K562 (cell line): ENCODE data around the gene PCBP3. TPM values are rescaled to one million over a fixed set of nuclear protein-coding genes. Genes with fewer than 3 reads are reported as not detected.

Experiments
- ATAC-seq: fragments of 200-7000 bp; cut with Tn5 transposase; 3 replicates; pipeline ENCODE4 v1.9.1; 2020; ENCODE audit warnings: moderate library complexity
- BruUV-seq: library from RNA; stranded (reverse); fragments of 400-500 nt; replicated peaks from 2 replicates; lab custom pipeline; 2021; lab: Mats Ljungman, UMichigan
- CTCF ChIA-PET: fragments of 300-600 bp; formaldehyde crosslinking; extraction: SDS; loops from one replicate; lab custom pipeline; 2021; ENCODE audit warnings: low intra/inter-chr PET ratio; lab: Yijun Ruan, JAX
- POLR2A ChIA-PET: fragments of 300-600, 350-650 bp; sonication (Branson Sonifier 250); formaldehyde crosslinking; extraction: SDS; loops from one replicate; lab custom pipeline; 2021; ENCODE audit warnings: antibody characterized with exemption, inconsistent platforms; lab: Yijun Ruan, JAX
- DNase-seq, 4 experiments: peaks; one replicate each; pipeline versions ENCODE4 v3.0.0 to v3.0.0-alpha.2; 2011 to 2018; ENCODE audit warnings: low spot score in 3 of 4, mixed read lengths in 3 of 4; ENCODE audit errors: extremely low read depth in 1 of 4
- FAIRE-seq: peaks from 2 replicates; lab custom pipeline; 2011; peaks lifted over from hg19 to GRCh38; lab: Jason Lieb, UNC
- H2AFZ ChIP-seq: 2 replicates; pipeline ENCODE4 v1.6.0; 2011; ENCODE audit warnings: low read depth, low read length, control low read depth, inconsistent platforms
- H3K27ac ChIP-seq: fragments of 200-600 bp; 3 replicates; pipeline ENCODE4 v1.8.0; 2011; ENCODE audit warnings: low read depth, mild to moderate bottlenecking, control low read depth, inconsistent platforms, low read length, moderate library complexity, mixed read lengths; ENCODE audit errors: extremely low read depth
- H3K27me3 ChIP-seq, 2 experiments: fragments of 300-600 bp in 1 of 2; 2 replicates in 1 of 2; 3 replicates in 1 of 2; pipeline versions ENCODE4 v1.6.0 to v1.8.0; 2011; ENCODE audit warnings: inconsistent platforms in 2 of 2, low read length in 2 of 2, mild to moderate bottlenecking in 1 of 2, mixed read lengths in 1 of 2, moderate library complexity in 1 of 2; ENCODE audit not compliant: control insufficient read depth in 2 of 2, insufficient read depth in 2 of 2
- H3K36me3 ChIP-seq: fragments of 300-600 bp; 3 replicates; pipeline ENCODE4 v1.8.0; 2011; ENCODE audit warnings: mild to moderate bottlenecking, low read length, inconsistent platforms; ENCODE audit not compliant: control insufficient read depth, insufficient read depth
- H3K4me1 ChIP-seq, 2 experiments: fragments of 200-600 bp in 1 of 2; replicated peaks in 1 of 2; 2 replicates in 1 of 2; 3 replicates in 1 of 2; pipeline versions ENCODE4 v1.5.1 to v1.8.0; 2011; ENCODE audit warnings: inconsistent platforms in 2 of 2, low read length in 2 of 2, mild to moderate bottlenecking in 1 of 2, mixed read lengths in 1 of 2, moderate library complexity in 1 of 2; ENCODE audit not compliant: control insufficient read depth in 2 of 2, insufficient read depth in 2 of 2
- H3K4me2 ChIP-seq: 2 replicates; pipeline ENCODE4 v1.6.1; 2011; ENCODE audit warnings: low read length, control low read depth, inconsistent platforms, mixed read lengths; ENCODE audit not compliant: insufficient read depth
- H3K4me3 ChIP-seq: fragments of 200-600 bp; sonication (generic), shearing (Covaris generic); 2 replicates; pipeline ENCODE4 v1.5.1; 2016; ENCODE audit warnings: control low read depth, inconsistent platforms
- H3K79me2 ChIP-seq: fragments of 200-600 bp; 3 replicates; pipeline ENCODE4 v1.8.0; 2011; ENCODE audit warnings: low read length, inconsistent platforms; ENCODE audit not compliant: control insufficient read depth, insufficient read depth
- H3K9ac ChIP-seq, 2 experiments: 2 replicates each; pipeline versions ENCODE4 v1.6.0 to v1.6.1; 2011; ENCODE audit warnings: low read depth in 2 of 2, low read length in 2 of 2, control low read depth in 1 of 2, inconsistent platforms in 1 of 2, mild to moderate bottlenecking in 1 of 2, mixed read lengths in 1 of 2; ENCODE audit not compliant: insufficient read depth in 1 of 2
- H3K9me1 ChIP-seq: one replicate; pipeline ENCODE4 v1.6.0; 2011; ENCODE audit warnings: inconsistent platforms, mild to moderate bottlenecking, low read length, moderate library complexity; ENCODE audit not compliant: control insufficient read depth, insufficient read depth
- H3K9me3 ChIP-seq: replicated peaks from 2 replicates; pipeline ENCODE4 v1.5.1; 2011; ENCODE audit warnings: low read depth, low read length, inconsistent platforms; ENCODE audit not compliant: control insufficient read depth, insufficient read depth
- H4K20me1 ChIP-seq: replicated peaks from 2 replicates; pipeline ENCODE4 v1.6.1; 2011; ENCODE audit warnings: low read length, inconsistent platforms, mixed read lengths; ENCODE audit not compliant: control insufficient read depth, insufficient read depth
- BDP1 ChIP-seq: IDR thresholded peaks from 3 replicates; pipeline ENCODE4 v1.6.1; 2011; ENCODE audit not compliant: insufficient read length, insufficient read depth
- CEBPG ChIP-seq, 3 experiments: fragments of 200-800 bp in 1 of 3; sonication (Bioruptor generic) in 1 of 3; sonication (generic) in 1 of 3; formaldehyde crosslinking in 1 of 3; IDR thresholded peaks in 2 of 3; conservative IDR thresholded peaks in 1 of 3; 2 replicates each; pipeline versions ENCODE4 v1.6.1 to v1.8.0; 2016 to 2022; ENCODE audit warnings: missing compliant biosample characterization in 2 of 3, missing genetic modification characterization in 2 of 3, mild to moderate bottlenecking in 1 of 3, missing genetic modification reagents in 1 of 3
- CHD1 ChIP-seq: fragments of 200-600 bp; sonication (generic); IDR thresholded peaks from one replicate; pipeline ENCODE4 v1.6.1; 2012; ENCODE audit warnings: mild to moderate bottlenecking, moderate library complexity, low read length, inconsistent platforms
- GMEB1 ChIP-seq: fragments of 250-450 bp; sonication (Bioruptor Pico); IDR thresholded peaks from 2 replicates; pipeline ENCODE4 v1.4.0; 2020; ENCODE audit warnings: mild to moderate bottlenecking
- HDAC1 ChIP-seq, 2 experiments: fragments of 450-650 bp; IDR thresholded peaks; 2 replicates each; pipeline ENCODE4 v1.6.1; 2016 to 2017; ENCODE audit warnings: inconsistent platforms in 1 of 2, mild to moderate bottlenecking in 1 of 2, moderate library complexity in 1 of 2
- REST ChIP-seq, 2 experiments: fragments of 450-650 bp; formaldehyde crosslinking in 1 of 2; IDR thresholded peaks; 2 replicates each; pipeline versions ENCODE4 v1.4.0 to v1.6.1; 2014 to 2020; ENCODE audit warnings: mild to moderate bottlenecking in 2 of 2, borderline replicate concordance in 1 of 2, low read depth in 1 of 2
- SMAD3 ChIP-seq: fragments of 450-650 bp; formaldehyde crosslinking; conservative IDR thresholded peaks from 2 replicates; pipeline ENCODE4 v1.4.0; 2020; ENCODE audit warnings: mild to moderate bottlenecking
- SMARCA5 ChIP-seq: fragments of 450-650 bp; IDR thresholded peaks from 2 replicates; pipeline ENCODE4 v1.6.1; 2016
- SP1 ChIP-seq: sonication (generic); formaldehyde crosslinking; IDR thresholded peaks from 2 replicates; pipeline ENCODE4 v1.8.1; 2022; ENCODE audit warnings: mild to moderate bottlenecking, missing genetic modification reagents
- TEAD2 ChIP-seq: fragments of 450-650 bp; IDR thresholded peaks from 2 replicates; pipeline ENCODE4 v1.6.1; 2016; ENCODE audit warnings: missing genetic modification characterization, control low read depth, missing compliant biosample characterization
- ZNF133 ChIP-seq: fragments of 250-450 bp; sonication (Bioruptor Pico); IDR thresholded peaks from 2 replicates; pipeline ENCODE4 v1.4.0; 2020; ENCODE audit warnings: mild to moderate bottlenecking
- ZNF445 ChIP-seq: fragments of 250-450 bp; sonication (Bioruptor Pico); IDR thresholded peaks from 2 replicates; pipeline ENCODE4 v1.4.0; 2020; ENCODE audit warnings: low read depth, mild to moderate bottlenecking, moderate library complexity
- WGBS: fragments of 100-300 bp; shearing (Covaris generic); methylation state at CpG from one replicate; pipeline ENCODE4 v1.1.6; 2016; ENCODE audit warnings: low coverage, mixed read lengths; ENCODE audit not compliant: insufficient coverage; ENCODE audit errors: missing lambda C conversion rate; 5-methylcytosine and 5-hydroxymethylcytosine counted together
- in situ Hi-C: fragments of 300-500 bp; cut with MboI; formaldehyde crosslinking; loops from 4 replicates; pipeline ENCODE4 v1.15.0; 2018; ENCODE audit warnings: inconsistent platforms, mixed read lengths
- intact Hi-C: fragments of 100-400 bp; cut with micrococcal nuclease; formaldehyde crosslinking; loops from 2 replicates; pipeline ENCODE4 v1.14.2; 2022
- polyA plus RNA-seq, 8 experiments: library from polyadenylated mRNA; depleted of rRNA in 4 of 8; stranded (reverse) in 5 of 8; unstranded in 3 of 8; fragments of >200 nt; fragmentation: Nextera tagmentation in 2 of 8; fragmentation: Illumina TruSeq in 1 of 8; extraction: Ambion mirVana in 2 of 8; extraction: Trizol in 1 of 8; gene quantifications; 2 replicates each; pipeline versions ENCODE4 v1.2.1 to v1.2.3, GENCODE V29; 2011 to 2014; ENCODE audit warnings: inconsistent platforms in 1 of 8, missing spikeins in 1 of 8
- total RNA-seq, 7 experiments: library from RNA; depleted of rRNA in 6 of 7; stranded (reverse); fragments of >200 nt in 6 of 7; fragmentation: Illumina TruSeq in 2 of 7; extraction: Trizol in 2 of 7; gene quantifications; 2 replicates each; pipeline versions ENCODE4 v1.2.1 to v1.2.3, GENCODE V29; 2011 to 2021; ENCODE audit warnings: low replicate concordance in 1 of 7

Gene PCBP3
- total and polyA plus RNA-seq, 9 of the 15 experiments (the other 6 are each of a cell fraction or from before 2014, with no cell fraction given) = 0.18 TPM; not detected in 8

- Histone ChIP-seq H3K9ac (no peak overlapping the region), H2AFZ (no peak overlapping the region), H3K4me1 (no peaks in the 10 kb centered on the region), H3K79me2 (no peaks in the 10 kb centered on the region), H3K4me2 (no peak overlapping the region), H3K9me1 (no peaks in the 10 kb centered on the region), H3K4me3 (no peak overlapping the region), H3K36me3 (no peaks in the 10 kb centered on the region), H3K27me3 (peaks cover 0 to 3% of the 10 kb centered on the region in 2 experiments; a peak in 1 of 5 replicates), H3K9me3 (no peaks in the 10 kb centered on the region), H3K27ac (no peak overlapping the region), H4K20me1 (no peaks in the 10 kb centered on the region)
- FAIRE-seq = no peak
- DNase-seq = no peak
- no peak for ATAC-seq
- in situ Hi-C loops = no loop called here
- ChIA-PET CTCF (no interaction called here), POLR2A (no interaction called here)
- WGBS = 1% methylated on average over 10 of the region's 10 CpGs
- no TSS peak for BruUV-seq
- intact Hi-C loops = no loop called here
- no peak for TF ChIP-seq REST (IDR thresholded peaks at IDR 0.05; ENCODE audit: borderline replicate concordance)
- no peak for TF ChIP-seq REST (CRISPR knock-in tag; IDR thresholded peaks at IDR 0.05; ENCODE audit: low read depth)
- TF ChIP-seq ZNF133 (CRISPR knock-in tag) = no peak
- TF ChIP-seq BDP1 = no peak
- TF ChIP-seq CHD1 = no peak
- TF ChIP-seq SMARCA5 = no peak
- no peak for TF ChIP-seq SMAD3 (CRISPR knock-in tag)
- TF ChIP-seq TEAD2 (tag) = no peak
- no peak for TF ChIP-seq GMEB1
- TF ChIP-seq HDAC1 (IDR thresholded peaks at IDR 0.05) = no peak
- TF ChIP-seq ZNF445 (CRISPR knock-in tag) = no peak
- TF ChIP-seq CEBPG (CRISPR knock-in tag; IDR thresholded peaks at IDR 0.05) = no peak
- TF ChIP-seq CEBPG (tag; conservative IDR thresholded peaks at IDR 0.05 in 1 of 2, IDR thresholded peaks at IDR 0.05 in 1 of 2) = no peak
- TF ChIP-seq SP1 (CRISPR knock-in tag) = no peak
Measured at GRCh38 chr21:45724994-45725843, 81.7 kb downstream of the PCBP3 start.
